ENCODE measurements around the gene DUSP6. TPM values are rescaled to one million over a fixed set of nuclear protein-coding genes. Genes with fewer than 3 reads are reported as not detected.

The DUSP6 gene
- total and polyA plus RNA-seq, 2 of the 13 experiments (the other 11 are each of a cell fraction or from before 2014, with no cell fraction given): 40.9 to 161 TPM

DNA sequence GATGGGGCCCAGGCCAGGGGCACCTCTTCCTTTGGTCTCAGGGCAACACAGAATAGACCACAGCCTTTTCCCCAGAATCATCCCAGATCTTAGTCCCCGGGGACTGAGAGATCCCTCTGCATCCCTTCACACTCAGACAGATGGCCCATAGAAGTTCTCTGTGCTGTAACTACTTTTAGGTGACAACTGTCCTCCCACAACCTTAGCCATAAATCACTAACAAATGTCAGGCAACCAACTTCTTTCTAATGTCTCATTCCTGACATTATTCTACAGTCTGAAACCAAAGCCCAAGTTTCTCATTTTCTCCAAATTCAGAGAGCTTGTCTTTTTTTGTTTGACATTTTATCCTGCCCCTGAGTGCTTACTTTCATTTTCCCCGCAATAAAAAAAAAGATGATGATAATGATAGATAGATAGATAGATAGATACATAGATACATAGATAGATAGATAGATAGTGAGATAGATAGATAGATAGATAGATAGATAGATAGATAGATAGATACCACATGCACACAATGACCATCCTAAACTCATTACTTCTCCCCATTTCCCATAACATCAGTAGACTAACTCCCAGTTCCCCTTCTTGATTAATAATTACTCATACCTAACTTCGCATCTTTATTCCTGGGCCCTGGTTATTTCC, 28.6 kb downstream of the DUSP6 start (continued):
- TF ChIP-seq, protein P1, sequence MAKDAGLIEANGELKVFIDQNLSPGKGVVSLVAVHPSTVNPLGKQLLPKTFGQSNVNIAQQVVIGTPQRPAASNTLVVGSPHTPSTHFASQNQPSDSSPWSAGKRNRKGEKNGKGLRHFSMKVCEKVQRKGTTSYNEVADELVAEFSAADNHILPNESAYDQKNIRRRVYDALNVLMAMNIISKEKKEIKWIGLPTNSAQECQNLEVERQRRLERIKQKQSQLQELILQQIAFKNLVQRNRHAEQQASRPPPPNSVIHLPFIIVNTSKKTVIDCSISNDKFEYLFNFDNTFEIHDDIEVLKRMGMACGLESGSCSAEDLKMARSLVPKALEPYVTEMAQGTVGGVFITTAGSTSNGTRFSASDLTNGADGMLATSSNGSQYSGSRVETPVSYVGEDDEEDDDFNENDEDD (CRISPR knock-in tag; IDR thresholded peaks at IDR 0.05; ENCODE audit: borderline replicate concordance): no peak
- TF ChIP-seq SMYD3 (CRISPR knock-in tag; IDR thresholded peaks at IDR 0.05) (no peak), MEIS1 (CRISPR knock-in tag; IDR thresholded peaks at IDR 0.05; ENCODE audit: borderline replicate concordance) (no peak)
- TF ChIP-seq, protein P2, sequence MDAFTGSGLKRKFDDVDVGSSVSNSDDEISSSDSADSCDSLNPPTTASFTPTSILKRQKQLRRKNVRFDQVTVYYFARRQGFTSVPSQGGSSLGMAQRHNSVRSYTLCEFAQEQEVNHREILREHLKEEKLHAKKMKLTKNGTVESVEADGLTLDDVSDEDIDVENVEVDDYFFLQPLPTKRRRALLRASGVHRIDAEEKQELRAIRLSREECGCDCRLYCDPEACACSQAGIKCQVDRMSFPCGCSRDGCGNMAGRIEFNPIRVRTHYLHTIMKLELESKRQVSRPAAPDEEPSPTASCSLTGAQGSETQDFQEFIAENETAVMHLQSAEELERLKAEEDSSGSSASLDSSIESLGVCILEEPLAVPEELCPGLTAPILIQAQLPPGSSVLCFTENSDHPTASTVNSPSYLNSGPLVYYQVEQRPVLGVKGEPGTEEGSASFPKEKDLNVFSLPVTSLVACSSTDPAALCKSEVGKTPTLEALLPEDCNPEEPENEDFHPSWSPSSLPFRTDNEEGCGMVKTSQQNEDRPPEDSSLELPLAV (CRISPR knock-in tag; conservative IDR thresholded peaks at IDR 0.05; ENCODE audit: low read depth): no peak

GRCh38 chr12:89320735-89321134, 31.6 kb downstream of the DUSP6 start:
- WGBS (ENCODE audit: low lambda C conversion rate): 67% methylated on average over 1 of the region's 1 CpG
- ChIA-PET CTCF (ENCODE audit: low intra/inter-chr PET ratio, low total read pairs) (no interaction called here), POLR2A (no interaction called here)
- Histone ChIP-seq H3K4me1 (ENCODE audit: insufficient read depth, low read length) (peaks cover 25% of the 10 kb centered on the region), H3K9ac (ENCODE audit: insufficient read depth, low read depth, low read length) (no peak overlapping the region), H4K20me1 (ENCODE audit: insufficient read depth, low read length) (no peaks in the 10 kb centered on the region), H3K36me3 (replicated peaks in 1 of 2; ENCODE audit: control insufficient read depth in 1 of 2, insufficient read depth in 2 of 2, low read length in 2 of 2) (no peaks in the 10 kb centered on the region), H3K27me3 (ENCODE audit: control insufficient read depth in 1 of 2, insufficient read depth in 2 of 2, low read length in 2 of 2) (no peaks in the 10 kb centered on the region), H2AFZ (ENCODE audit: low read length) (no peak overlapping the region), H3K4me3 (replicated peaks in 1 of 3; ENCODE audit: insufficient read depth in 1 of 3, low read depth in 2 of 3, low read length in 3 of 3) (no peak overlapping the region), H3K27ac (ENCODE audit: extremely low read length, insufficient read depth, low read length) (no peak overlapping the region), H3K9me3 (ENCODE audit: low read length) (no peaks in the 10 kb centered on the region), H3K4me2 (ENCODE audit: low read depth, low read length) (no peak overlapping the region), H3K79me2 (ENCODE audit: insufficient read depth, low read length) (no peaks in the 10 kb centered on the region)
- FAIRE-seq (no peak), ATAC-seq (no peak), DNase-seq (ENCODE audit: low spot score) (no peak)
- TF ChIP-seq ZNF766 (CRISPR knock-in tag; IDR thresholded peaks at IDR 0.05; ENCODE audit: borderline replicate concordance): no peak
- TF ChIP-seq MAFF (IDR thresholded peaks at IDR 0.05; ENCODE audit: low read depth, low read length): peak; percentile 21; the same call in 1 of the 2 replicates
- peak in 1 of 2 experiments; percentile 53; a peak in 2 of 4 replicates for TF ChIP-seq MAFK (conservative IDR thresholded peaks at IDR 0.05 in 1 of 2, IDR thresholded peaks at IDR 0.05 in 1 of 2; ENCODE audit: low read length in 2 of 2)
- no peak for TF ChIP-seq MED8 (CRISPR knock-in tag; IDR thresholded peaks at IDR 0.05; ENCODE audit: insufficient replicate concordance)
- no peak for TF ChIP-seq CENPX (CRISPR knock-in tag; IDR thresholded peaks at IDR 0.05)
- intact Hi-C loops (cut with micrococcal nuclease; ENCODE audit: unreplicated experiment) (no loop called here), in situ Hi-C loops (cut with HindIII; ENCODE audit: extremely low pct_ligation_motif_present, low pct_unique_long_range_greater_than_20kb) (no loop called here)
- BruUV-seq (replicated peaks): no TSS peak
